NOMO-1 treated with DMSO at 0.1 percent for 48 hours (cell line): ENCODE data around the gene ITM2C.

ENCODE experiments used
- DNase-seq: peaks from one replicate; lab custom pipeline; 2025; ENCODE audit not compliant: unreplicated experiment; lab: John Stamatoyannopoulos, UW

Gene ITM2C

DNA sequence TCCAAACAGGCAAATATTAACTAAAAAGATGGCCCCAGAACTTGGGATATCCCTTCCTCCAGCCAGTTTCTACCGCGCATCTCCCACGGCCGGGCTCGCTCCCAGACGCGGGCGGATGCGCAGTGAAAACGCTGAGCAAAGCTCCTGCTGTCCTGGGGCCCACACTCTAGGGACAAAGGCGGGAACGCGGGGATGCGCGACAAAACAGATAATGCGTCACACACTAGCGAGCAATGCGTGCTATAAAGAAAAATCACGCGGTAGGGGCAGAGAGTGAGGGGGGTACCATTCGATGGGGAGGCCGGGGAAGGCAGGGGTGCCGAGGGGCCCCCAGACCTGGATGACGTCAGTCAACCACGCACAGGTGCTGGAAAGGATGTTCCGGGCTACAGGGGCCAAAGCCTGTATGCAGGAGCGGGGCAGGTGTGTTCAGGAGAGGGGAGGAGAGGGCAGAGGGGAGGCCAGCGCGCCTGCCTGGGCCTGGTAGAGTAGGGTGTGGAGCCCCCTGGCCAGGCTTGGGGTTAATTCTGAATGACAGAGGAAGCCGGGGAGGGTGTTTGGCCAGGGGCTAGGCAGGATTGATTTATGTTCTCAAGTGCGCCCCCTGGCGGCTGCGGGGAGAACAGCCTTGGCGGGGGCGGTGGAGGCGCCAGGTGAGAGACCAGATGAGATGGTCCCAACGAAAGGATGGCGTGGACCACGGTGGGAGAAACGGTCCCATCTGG, 14.9 kb upstream of the ITM2C start:
- peak; percentile 29 for DNase-seq

DNA sequence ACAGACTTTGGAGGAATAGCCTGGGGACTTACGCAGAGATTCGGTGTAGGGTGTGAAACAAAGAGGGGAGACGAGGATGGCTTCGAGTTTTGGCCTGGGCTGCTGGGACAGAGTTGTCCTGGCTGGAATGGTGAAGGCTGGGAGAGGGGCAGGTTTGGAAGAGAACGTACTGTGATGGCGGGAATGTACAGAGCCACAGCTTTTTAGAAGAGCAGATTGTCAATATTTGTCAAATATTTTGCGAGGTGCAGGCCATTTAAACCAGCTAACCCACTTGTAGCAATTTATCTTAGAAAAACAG, 14.4 kb upstream of the ITM2C start:
- DNase-seq: no peak

DNA sequence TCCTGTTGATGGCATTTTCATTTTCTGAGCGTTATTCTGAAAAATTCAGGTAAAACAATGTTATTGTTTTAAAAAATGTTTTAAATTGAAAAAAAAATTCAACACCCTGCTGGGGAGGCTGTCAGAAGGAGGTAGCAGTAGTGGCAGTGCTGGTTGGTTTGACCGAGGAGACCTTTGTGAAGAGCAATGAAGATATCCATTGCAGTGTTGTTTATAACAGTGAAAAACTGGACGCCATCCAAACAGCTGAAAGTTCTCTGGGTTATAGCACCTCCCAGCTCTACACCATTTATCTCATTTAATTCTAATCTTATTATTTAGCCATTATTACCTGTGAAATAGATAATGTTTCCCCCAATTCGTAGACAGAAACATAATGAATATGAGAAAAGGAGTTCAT, 12.6 kb upstream of the ITM2C start:
- DNase-seq: no peak

DNA sequence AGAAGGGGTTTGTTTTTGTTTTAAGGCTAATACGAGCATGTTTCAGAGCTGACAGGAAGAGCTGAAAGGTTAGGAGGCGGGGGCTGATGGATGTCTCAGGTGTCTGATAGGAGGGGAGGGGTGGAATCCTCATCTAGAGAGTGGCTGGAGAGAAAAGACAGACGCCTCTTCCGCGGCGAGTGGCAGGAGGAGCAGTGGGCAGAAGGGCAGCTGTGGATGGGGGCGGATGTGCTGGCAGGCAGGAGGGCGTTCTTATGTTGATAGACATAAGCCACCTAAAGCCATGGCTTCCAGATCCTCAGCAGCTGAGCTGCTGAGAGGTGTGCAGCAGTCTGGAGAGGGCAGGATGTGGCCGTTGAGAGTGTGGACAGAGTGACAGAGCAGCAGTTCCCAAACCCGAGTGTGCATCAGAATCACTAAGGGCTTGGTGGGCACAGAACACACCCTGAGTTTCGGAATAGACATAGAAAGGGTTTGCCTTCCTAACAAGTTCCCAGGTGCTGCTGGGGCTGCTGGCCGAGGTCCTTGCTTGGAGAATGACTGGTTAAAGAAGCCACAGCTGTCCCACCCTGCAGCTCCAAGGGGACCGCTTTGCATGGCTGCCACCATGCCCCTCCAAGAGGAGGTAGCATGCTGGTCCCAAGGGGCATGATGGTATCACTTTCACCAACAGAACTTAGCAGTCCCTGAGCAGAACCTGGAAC, 3.0 kb upstream of the ITM2C start:
- DNase-seq: no peak

DNA sequence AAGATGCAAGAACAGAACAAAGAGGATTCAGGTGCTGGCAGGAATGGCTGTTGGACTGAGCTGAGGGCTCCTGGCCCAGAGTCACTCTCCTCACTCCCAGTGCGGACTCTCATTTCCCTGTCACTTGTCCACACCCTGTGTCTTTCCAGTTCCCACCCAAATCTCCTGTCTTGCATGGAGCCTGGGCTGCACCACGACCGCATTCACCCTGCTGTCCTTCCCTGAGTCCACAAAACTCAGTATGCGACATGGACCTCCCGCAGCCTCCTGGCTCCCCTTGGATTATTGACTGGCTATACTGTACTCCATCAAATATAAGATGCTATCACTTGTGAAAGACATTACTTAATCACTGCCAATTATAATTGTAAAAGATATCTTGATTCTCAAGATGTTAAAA, 2.5 kb upstream of the ITM2C start:
- no peak for DNase-seq

DNA sequence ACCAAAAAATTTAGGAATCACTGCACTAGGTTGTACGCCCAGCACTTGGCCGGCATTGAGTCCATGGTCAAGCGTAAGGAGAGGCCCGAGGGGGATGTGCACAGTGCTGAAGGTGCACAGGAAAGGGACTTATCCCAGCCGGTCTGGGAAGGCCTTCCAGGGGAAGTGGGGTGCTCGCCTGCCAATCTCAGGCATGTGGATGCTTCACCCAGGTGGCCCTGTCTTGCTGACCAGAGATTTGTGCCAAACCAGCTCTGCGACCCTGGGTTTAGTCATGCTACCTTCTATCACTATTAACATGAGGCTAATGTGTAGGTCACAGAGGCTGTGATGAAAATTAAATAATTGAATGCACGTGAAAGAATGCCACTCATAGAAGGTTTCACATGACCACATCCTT, 1.7 kb upstream of the ITM2C start:
- no peak for DNase-seq

DNA sequence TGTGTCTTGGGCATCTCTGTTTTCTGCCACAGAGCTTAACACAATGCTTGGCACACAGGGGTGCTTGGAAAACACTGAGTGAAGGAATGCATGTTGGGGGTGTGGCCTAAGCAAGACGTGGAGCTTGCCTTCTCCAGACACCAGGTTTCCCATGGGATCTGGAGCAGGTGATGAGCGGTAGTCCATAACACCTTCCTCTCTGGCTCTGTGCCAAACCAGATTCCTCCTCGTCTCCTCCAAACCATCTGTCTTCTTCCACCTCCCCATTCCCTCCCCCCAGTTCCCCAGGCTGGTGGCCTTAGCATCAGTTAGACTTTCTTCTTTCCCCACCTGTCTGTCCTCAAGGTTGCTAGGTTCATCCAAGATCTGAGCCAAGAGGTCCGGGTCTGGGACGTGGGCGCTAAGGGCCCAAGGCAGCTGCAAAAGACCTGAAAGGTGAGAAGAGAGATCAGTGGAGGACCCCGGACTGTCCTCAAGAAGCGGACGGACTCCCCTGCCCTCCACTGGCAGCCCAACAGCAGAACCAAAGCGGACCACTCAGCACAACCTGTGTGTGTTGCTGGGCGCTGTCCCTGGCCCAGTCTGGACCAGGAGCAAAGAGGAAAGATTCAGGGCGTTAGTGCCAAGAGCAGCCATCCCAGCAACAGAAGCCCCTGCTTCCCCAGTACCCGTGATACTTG, 1.2 kb upstream of the ITM2C start:
- no peak for DNase-seq

DNA sequence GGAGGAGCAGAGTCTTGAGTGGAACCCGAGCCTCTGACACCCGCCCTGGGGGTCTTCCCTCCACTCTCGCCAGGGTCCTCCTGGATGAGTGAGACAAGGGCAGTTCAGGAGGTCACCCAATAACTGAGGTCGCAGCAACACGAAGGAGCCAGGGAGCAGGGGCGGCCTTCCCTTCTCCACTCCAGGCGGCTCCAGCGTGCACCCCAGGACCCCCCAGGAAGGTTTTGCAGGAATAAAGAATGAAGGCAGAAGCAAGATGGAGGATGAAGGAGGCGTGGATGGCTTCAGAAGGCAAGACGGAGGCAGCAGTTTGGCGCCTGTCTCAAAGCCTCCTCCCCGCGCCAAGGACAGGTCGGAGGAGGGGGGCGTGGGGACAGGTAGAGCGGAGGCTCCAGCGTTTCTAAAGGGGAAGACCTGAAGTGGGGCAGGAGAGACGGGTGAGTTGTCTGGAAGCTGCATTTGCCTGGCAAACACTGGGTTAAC, 579 bp upstream of the ITM2C start:
- no peak for DNase-seq

DNA sequence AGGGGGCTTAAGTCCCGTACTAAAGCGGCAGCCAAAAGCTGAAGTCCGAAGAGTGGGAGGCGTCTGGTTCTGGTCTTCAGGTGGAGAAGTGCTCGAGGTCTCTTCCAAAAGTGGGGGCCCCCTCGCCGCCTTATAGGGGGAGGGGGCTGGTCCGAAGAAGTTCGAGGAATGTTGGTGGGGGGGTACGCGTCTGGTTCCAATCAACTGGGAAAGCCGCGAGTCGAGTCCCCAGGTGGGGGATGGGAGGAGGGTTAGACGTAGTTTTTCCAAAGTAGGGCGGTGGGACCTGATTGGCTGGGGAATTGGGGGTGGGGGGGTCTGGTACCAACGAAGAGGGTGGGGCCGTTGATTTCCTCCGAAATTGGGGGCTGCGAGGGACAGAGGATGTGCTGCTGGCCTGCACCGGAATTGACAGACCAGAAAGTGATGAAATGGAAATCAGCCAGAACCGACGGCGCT, 594 bp downstream of the ITM2C start:
- no peak for DNase-seq

DNA sequence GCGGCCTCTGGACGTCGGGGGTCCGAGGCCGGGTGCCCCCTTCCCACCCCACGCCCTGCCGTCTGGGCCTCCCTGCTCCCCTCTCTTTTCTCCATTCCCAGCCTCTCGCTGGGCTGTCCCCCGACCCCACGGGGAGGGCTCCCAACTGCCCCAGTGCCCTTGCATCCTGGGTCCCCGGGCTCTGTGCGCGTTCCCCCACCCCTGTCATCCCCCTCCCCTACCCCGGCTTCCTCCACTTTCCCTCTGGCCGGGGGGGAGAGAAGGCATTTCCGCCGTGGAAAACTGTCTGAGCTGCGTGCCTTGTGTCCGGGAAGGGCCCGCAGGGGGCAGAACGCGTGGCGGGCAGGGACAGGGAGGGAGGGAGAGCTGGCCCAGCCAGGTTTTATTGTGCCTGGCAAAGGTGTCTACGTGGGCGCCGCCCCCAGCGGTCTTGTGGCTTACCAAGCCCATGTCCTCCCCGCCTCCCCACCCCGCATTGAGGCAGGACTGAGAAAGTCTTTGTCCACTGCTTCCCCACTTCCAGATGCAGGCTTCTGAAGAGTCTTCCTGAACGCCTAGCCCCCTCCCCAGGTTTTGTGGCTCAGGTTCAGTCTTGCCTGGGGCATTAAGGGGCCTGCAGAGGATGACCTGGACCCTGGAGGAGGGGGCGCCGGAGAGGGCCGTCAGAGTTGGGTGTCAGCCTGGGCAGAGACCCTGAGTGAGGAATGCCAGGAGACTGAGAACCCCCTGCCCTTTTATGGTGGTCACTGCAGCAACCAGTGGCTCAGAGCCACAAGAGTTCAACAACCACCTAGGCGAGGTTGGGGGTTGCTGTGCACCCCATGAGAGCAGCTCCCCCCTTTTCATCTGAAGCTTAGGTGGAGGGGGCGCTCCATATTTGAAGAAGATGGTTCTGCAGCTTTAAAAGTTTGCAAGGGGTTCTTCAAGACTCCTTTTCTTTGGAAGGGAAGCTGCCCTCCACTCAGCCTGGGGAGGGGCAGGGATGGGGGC, 1.3 kb downstream of the ITM2C start:
- DNase-seq: no peak

DNA sequence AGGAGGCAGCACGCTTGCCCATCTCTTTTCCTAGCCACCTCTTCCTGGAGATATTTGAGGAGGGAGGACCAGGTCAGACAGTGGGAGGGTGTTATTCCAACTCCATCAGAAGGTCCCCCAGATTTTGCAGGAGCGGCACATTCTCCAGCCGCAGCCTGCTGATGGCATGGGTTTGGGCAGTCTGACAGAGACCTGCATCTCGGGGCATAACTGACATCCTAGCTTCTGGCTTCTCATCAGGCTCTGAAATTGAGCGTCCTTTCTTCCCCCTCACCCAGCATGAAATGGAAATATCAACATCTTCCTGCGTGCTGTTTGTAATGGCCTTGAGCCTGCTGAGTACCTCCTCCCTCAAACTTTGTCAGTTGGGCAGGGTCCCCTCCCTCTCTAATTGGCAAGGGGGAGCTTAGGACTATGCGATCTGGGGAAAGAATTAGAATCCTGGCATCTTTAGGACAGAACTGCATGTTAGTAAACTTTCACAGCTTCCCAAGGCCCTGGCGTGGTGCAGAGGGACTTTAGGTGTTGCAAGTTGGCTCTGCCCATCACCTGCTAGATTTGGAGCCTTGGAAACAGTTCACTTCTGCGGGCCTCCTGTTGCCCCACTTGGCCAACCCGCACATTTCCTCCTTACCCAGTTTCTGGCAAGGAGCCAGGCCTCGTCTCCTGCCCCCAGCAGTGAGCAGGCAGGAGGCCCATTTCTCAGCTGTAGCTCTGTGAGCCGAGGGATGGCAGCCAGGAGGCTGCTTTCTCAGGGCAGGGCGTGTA, 2.2 kb downstream of the ITM2C start:
- peak; percentile 55 for DNase-seq

DNA sequence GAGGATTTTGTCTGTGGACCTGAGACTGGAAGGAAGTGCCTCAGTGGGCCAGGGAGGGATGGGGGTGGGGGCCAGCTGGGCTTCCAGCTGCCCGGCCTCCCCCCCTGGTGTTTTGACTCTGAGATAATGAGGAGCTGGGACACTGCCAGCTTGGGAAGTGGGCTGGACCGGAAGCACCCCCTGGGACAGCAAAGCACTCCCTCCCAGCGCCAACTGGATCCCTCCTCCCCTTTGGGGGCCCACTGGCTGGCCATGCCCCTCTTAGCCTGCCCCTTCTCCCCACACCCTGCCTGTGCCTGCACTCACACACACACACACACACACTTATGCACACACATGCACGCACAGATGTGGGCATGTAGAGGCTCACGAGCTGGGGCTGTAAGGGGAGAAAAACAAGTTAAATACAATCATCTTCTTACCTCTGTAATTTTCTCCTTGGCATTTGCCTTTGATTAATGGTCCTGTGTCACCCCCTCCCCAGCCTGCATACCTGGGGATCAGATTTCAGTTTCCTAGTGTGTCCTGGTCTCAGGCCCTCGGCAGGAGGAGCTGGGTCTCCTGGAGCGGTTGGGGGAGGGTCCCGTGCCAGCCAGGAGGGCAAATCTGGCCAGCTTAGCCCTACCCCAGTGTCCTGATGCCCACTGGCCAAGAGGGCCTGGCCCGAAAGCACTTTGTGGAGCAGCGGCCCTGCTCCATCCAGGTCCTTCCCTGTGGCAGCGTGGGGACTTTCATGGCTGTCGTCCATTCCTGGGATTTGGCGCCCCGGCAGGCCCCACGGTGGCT, 3.6 kb downstream of the ITM2C start:
- no peak for DNase-seq

DNA sequence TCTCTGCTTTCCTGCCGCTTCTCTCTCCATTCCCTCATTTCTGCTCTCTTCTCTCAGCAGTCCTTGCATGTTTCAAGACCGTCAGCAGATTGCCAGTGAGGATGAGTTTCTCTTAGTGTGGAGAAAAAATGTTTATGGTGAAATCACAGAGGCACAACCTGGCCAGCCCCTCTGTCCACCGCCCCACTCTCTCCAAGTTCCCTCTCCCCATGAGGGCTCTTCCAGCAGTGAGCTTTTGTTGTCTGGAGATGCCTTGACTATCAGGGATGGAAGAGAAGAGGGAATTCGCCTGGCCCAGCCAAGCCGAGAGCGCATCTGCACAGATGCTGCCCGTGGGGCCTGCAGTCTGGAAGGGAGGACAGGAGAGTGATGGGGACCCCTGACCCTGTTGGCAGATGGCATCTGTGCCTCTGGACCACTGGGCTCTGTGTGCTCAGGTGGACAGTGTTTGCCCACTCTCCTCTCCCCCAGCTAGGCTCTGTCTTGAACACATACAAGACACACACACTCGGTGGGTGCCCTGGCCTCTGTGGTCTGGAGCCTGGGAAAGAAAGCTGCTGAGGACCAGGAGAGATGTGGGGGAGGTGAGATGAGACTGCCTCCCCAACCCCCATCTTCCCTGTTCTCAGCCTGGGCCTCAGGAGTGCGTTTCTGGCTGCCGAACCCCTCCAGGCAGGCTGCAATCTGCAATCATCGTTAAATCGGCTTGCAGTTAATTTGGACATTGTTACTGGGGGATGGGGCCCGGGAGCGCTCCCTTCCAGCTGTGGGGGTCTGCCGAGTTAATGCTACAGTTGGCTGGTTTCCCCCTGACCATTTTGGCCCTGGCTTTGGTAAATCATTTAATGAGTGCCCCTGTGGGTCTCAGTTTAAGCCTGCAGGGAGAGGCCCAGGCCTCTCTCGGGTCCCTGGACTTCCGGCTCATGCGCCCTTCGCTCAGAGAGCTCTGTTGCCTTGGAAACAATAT, 4.5 kb downstream of the ITM2C start:
- no peak for DNase-seq

DNA sequence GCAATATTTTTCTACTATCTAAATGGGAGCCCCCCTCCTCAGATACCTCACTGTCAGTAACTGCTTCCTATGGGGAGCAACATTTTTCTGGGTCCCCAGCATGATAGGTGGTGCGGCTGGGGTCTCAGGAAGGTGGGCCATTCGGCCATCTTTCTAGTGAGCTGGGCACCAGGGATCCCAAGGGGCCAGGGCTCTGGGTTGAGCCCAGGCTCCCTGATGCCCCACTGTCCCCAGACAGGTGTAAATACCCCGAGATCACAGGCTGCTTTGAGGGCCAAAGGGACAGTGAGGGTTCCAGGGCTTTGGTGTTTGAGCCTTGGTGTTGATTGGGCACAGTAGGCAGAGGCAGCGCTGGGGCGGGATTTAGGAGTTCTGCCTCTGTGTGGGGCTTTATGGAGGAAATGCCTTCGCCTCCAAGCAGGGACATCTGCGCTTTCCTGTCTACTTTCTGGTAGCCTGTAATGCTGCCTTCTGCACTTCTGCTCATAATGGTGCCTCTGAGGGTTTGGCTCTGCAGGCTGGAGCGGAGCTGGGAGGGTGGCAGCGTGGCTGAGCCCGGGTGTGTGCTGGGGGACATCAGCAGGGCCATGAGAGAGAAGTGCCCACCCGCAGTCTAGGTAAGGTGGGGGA, 5.3 kb downstream of the ITM2C start:
- DNase-seq: no peak

DNA sequence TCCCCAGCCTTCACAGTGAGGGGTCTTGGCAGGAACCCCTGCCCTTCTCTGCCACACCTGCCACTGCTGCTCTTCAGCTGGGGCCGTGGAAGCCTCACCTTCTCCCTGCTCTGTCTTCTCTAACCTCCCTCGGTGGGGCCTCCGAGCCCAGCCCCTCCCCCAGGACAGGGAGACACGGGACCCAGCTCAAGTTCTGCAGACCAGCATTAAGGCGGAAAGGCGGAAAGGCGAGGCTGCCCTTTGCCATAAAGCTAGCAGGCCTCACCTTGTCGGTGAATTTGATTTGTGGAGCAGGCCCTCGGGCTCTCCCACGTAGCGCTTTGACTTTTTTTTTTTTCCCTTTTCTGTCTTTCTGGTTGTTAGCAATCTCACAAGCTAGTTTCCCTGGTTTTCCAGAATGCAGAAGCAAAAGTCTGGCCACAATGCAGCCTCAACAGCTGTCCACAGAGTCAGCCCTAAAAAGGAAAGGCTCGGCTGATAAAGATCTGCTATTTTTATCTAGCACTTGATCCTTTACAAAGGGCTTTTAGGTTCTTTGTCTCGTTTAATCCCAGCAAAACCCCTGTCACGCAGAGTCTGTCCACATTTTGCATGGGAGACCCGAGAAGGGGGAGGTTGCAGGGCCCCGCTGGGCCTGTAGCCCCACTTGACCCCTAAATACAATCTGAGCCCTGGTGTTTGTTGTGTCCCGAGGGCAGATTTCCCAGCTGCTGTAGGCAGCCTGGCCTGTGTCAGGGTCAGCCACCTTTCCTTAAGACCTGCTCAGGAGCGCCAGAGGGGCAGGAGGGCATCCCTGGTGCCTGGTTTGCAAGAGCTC, 6.0 kb downstream of the ITM2C start:
- peak; percentile 42 for DNase-seq

DNA sequence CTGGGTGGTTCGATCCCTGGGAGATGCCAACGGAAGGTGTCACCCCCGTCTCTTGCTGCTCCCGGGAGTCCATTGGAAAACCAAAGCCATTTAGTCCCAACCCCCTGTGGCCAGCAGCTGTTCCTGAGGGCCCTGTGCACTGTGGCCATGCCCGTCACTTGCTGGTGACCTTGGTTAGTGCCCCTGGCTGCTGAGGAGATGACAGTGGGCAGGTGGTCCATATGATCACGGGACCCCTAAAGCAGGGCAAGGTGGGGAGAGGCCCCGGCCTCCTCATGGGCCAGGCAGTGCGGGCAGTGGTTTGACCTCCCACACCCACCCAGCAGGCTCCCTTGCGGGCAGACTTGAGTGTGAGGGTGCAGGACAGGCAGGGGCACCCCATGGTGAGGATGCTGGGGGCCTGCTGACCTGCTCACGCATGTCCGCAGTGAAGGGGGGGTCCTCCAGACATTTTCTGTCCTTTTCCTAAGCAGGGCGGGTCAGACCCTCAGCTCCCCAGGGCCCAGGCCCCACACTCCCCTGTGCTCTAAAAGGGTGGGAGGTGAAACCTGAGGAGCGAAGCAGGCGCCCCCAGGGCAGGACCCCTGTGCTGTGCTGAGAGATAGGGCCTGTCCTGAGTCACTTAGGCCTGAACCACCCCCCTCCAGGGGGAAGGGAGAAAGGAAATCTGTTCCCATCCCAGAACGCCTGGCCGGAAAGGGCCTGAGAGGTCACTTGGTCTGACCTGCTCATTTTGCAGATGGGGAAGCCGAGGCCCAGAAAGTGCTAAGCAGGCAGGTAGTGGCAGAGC, 6.8 kb downstream of the ITM2C start:
- no peak for DNase-seq
